ENCODE data around the gene TNNT3. TPM values are rescaled to one million over a fixed set of nuclear protein-coding genes. Genes with fewer than 3 reads are reported as not detected.

The TNNT3 gene
- total RNA-seq, 1 experiment from 2014 or later, result 0.71 TPM

- Histone ChIP-seq H3K36me3 (ENCODE audit: control insufficient read depth in 1 of 2, insufficient read depth in 2 of 2, low read length in 2 of 2) (no peaks in the 10 kb centered on the region), H4K20me1 (ENCODE audit: insufficient read depth) (no peaks in the 10 kb centered on the region), H3K9me2 (ENCODE audit: insufficient read depth) (no peaks in the 10 kb centered on the region), H3K79me2 (ENCODE audit: insufficient read depth, low read length) (no peaks in the 10 kb centered on the region), H3K4me3 (replicated peaks in 1 of 2; ENCODE audit: low read depth in 1 of 2, low read length in 2 of 2) (no peak overlapping the region), H3K9me3 (ENCODE audit: control insufficient read depth in 1 of 2, insufficient read depth in 1 of 2, low read depth in 1 of 2, low read length in 2 of 2) (no peaks in the 10 kb centered on the region), H3K4me2 (ENCODE audit: low read length) (no peak overlapping the region), H2AFZ (ENCODE audit: low read depth, low read length, poor library complexity, severe bottlenecking) (no peak overlapping the region), H3K27me3 (ENCODE audit: insufficient read depth, low read length) (no peaks in the 10 kb centered on the region), H3K27ac (ENCODE audit: low read depth, low read length) (no peak overlapping the region), H3K9ac (ENCODE audit: low read length) (no peak overlapping the region), H3K4me1 (ENCODE audit: control insufficient read depth in 1 of 2, insufficient read depth in 2 of 2, low read length in 2 of 2) (no peaks in the 10 kb centered on the region)
- RAD21 ChIA-PET (ENCODE audit: low non-redundant PET in 1 of 2, low total read pairs in 2 of 2, uncharacterized antibody in 2 of 2, unreplicated experiment in 2 of 2), result no interaction called here
- DNase-seq (ENCODE audit: low read depth, low spot score), result no peak
- CTCF ChIA-PET, result no interaction called here
- BruUV-seq (replicated peaks), result no TSS peak
- POLR2A ChIA-PET, result no interaction called here
- TF ChIP-seq REST (IDR thresholded peaks at IDR 0.05; ENCODE audit: low read depth) (no peak), EZH2 (IDR thresholded peaks at IDR 0.05) (no peak), MAX (IDR thresholded peaks at IDR 0.05) (no peak), CEBPB (IDR thresholded peaks at IDR 0.05; ENCODE audit: low read depth) (0 out of 2 replicates have a peak, but pooled peaks have one; percentile 18), EGR1 (IDR thresholded peaks at IDR 0.05; ENCODE audit: low read depth) (no peak)
- intact Hi-C loops (cut with micrococcal nuclease), result no loop called here
- ATAC-seq, result no peak
Measured at GRCh38 chr11:1978720-1979473, 59.4 kb downstream of the TNNT3 start.

- no peaks in the 10 kb centered on the region for H4K20me1 ChIP-seq (ENCODE audit: insufficient read depth)
- intact Hi-C loops (cut with micrococcal nuclease), result no loop called here
- ChIA-PET RAD21 (ENCODE audit: low non-redundant PET in 1 of 2, low total read pairs in 2 of 2, uncharacterized antibody in 2 of 2, unreplicated experiment in 2 of 2) (no interaction called here), POLR2A (no interaction called here), CTCF (no interaction called here)
- H3K4me3 ChIP-seq (replicated peaks in 1 of 2; ENCODE audit: low read depth in 1 of 2, low read length in 2 of 2), result no peak overlapping the region
- H3K4me2 ChIP-seq (ENCODE audit: low read length), result no peak overlapping the region
- no peaks in the 10 kb centered on the region for H3K4me1 ChIP-seq (ENCODE audit: control insufficient read depth in 1 of 2, insufficient read depth in 2 of 2, low read length in 2 of 2)
- no peak overlapping the region for H3K27ac ChIP-seq (ENCODE audit: low read depth, low read length)
- H3K27me3 ChIP-seq (ENCODE audit: insufficient read depth, low read length), result no peaks in the 10 kb centered on the region
- BruUV-seq (replicated peaks), result no TSS peak
- no peak overlapping the region for H2AFZ ChIP-seq (ENCODE audit: low read depth, low read length, poor library complexity, severe bottlenecking)
- ATAC-seq, result no peak
- H3K9me3 ChIP-seq (ENCODE audit: control insufficient read depth in 1 of 2, insufficient read depth in 1 of 2, low read depth in 1 of 2, low read length in 2 of 2), result no peaks in the 10 kb centered on the region
- H3K36me3 ChIP-seq (ENCODE audit: control insufficient read depth in 1 of 2, insufficient read depth in 2 of 2, low read length in 2 of 2), result no peaks in the 10 kb centered on the region
- H3K9me2 ChIP-seq (ENCODE audit: insufficient read depth), result no peaks in the 10 kb centered on the region
- H3K79me2 ChIP-seq (ENCODE audit: insufficient read depth, low read length), result no peaks in the 10 kb centered on the region
- no peak for DNase-seq (ENCODE audit: low read depth, low spot score)
- H3K9ac ChIP-seq (ENCODE audit: low read length), result no peak overlapping the region
- no peak for TF ChIP-seq CTCF (IDR thresholded peaks at IDR 0.05 in 2 of 3, conservative IDR thresholded peaks at IDR 0.05 in 1 of 3; ENCODE audit: borderline replicate concordance in 1 of 3, insufficient read depth in 1 of 3, low read depth in 2 of 3, low read length in 2 of 3)
- no peak for TF ChIP-seq CBX3 (IDR thresholded peaks at IDR 0.05; ENCODE audit: low read depth)
- TF ChIP-seq ELF1 (IDR thresholded peaks at IDR 0.05; ENCODE audit: borderline replicate concordance, low read depth), result no peak
- no peak for TF ChIP-seq REST (IDR thresholded peaks at IDR 0.05; ENCODE audit: low read depth)
- TF ChIP-seq EGR1 (IDR thresholded peaks at IDR 0.05; ENCODE audit: low read depth), result no peak
- no peak for TF ChIP-seq YY1 (IDR thresholded peaks at IDR 0.05; ENCODE audit: extremely low read depth, insufficient replicate concordance, low read depth, low read length)
Measured at GRCh38 chr11:1979607-1980006, 60.1 kb downstream of the TNNT3 start.
